HepG2 (cell line): Measurements from ENCODE around the gene SPTBN4. TPM values are rescaled to one million over a fixed set of nuclear protein-coding genes. Genes with fewer than 3 reads are reported as not detected.

Experiments
- ATF2 ChIP-seq: sonication (generic); formaldehyde crosslinking; IDR thresholded peaks from 2 replicates; pipeline ENCODE4 v1.4.0; 2020; ENCODE audit warnings: missing genetic modification reagents
- BCL6 ChIP-seq: IDR thresholded peaks from 2 replicates; pipeline ENCODE4 v1.6.1; 2016; ENCODE audit warnings: missing genetic modification reagents, missing compliant biosample characterization
- CBX5 ChIP-seq: sonication (generic); formaldehyde crosslinking; IDR thresholded peaks from 2 replicates; pipeline ENCODE4 v1.4.0; 2020; ENCODE audit warnings: missing genetic modification reagents, borderline replicate concordance
- CENPBD1 ChIP-seq: sonication (generic); formaldehyde crosslinking; IDR thresholded peaks from 2 replicates; pipeline ENCODE4 v1.8.0; 2022; ENCODE audit warnings: missing genetic modification reagents, low read depth, mild to moderate bottlenecking, borderline replicate concordance
- ELF1 ChIP-seq: sonication (generic); formaldehyde crosslinking; IDR thresholded peaks from 2 replicates; pipeline ENCODE4 v1.4.0; 2020; ENCODE audit warnings: missing genetic modification reagents
- ELK4 ChIP-seq: sonication (generic); formaldehyde crosslinking; IDR thresholded peaks from 2 replicates; pipeline ENCODE4 v1.9.0; 2021; ENCODE audit warnings: missing genetic modification reagents, borderline replicate concordance
- NFE2L2 ChIP-seq: fragments of 150-350 bp; IDR thresholded peaks from 2 replicates; pipeline ENCODE4 v1.6.1; 2014; ENCODE audit warnings: low read length
- PLSCR1 ChIP-seq: sonication (generic); formaldehyde crosslinking; IDR thresholded peaks from 2 replicates; pipeline ENCODE4 v1.5.0; 2020; ENCODE audit warnings: missing genetic modification reagents, mild to moderate bottlenecking, borderline replicate concordance
- SIN3B ChIP-seq: fragments of 150-350 bp; IDR thresholded peaks from 2 replicates; pipeline ENCODE4 v1.6.1; 2014; ENCODE audit warnings: low read length
- TCF7 ChIP-seq: sonication (generic); IDR thresholded peaks from 2 replicates; pipeline ENCODE4 v1.6.1; 2016; ENCODE audit warnings: antibody characterized with exemption, low read depth
- TP53 ChIP-seq: sonication (generic); formaldehyde crosslinking; conservative IDR thresholded peaks from 2 replicates; pipeline ENCODE4 v1.4.0; 2020; ENCODE audit warnings: missing genetic modification reagents
- ZBTB14 ChIP-seq: sonication (generic); formaldehyde crosslinking; IDR thresholded peaks from 2 replicates; pipeline ENCODE4 v1.4.0; 2020; ENCODE audit warnings: missing genetic modification reagents
- ZBTB46 ChIP-seq: sonication (generic); formaldehyde crosslinking; IDR thresholded peaks from 2 replicates; pipeline ENCODE4 v1.4.0; 2020; ENCODE audit warnings: mild to moderate bottlenecking, missing genetic modification reagents, borderline replicate concordance
- ZNF543 ChIP-seq: sonication (generic); formaldehyde crosslinking; IDR thresholded peaks from 2 replicates; pipeline ENCODE4 v1.4.0; 2020; ENCODE audit warnings: mild to moderate bottlenecking, missing genetic modification reagents
- ZNF574 ChIP-seq: sonication (generic); formaldehyde crosslinking; IDR thresholded peaks from 2 replicates; pipeline ENCODE4 v1.4.0; 2020; ENCODE audit warnings: missing genetic modification reagents
- ZNF577 ChIP-seq: sonication (generic); formaldehyde crosslinking; IDR thresholded peaks from 2 replicates; pipeline ENCODE4 v1.4.0; 2020; ENCODE audit warnings: mild to moderate bottlenecking, low read depth, missing genetic modification reagents, borderline replicate concordance
- ZNF660 ChIP-seq: sonication (generic); formaldehyde crosslinking; IDR thresholded peaks from 2 replicates; pipeline ENCODE4 v1.5.1; 2020; ENCODE audit warnings: mild to moderate bottlenecking, low read depth, missing genetic modification reagents, borderline replicate concordance
- polyA plus RNA-seq, 8 experiments: library from polyadenylated mRNA; depleted of rRNA in 3 of 8; stranded (reverse) in 7 of 8; unstranded in 1 of 8; fragments of >200 nt; fragmentation: Illumina TruSeq in 4 of 8; extraction: Trizol in 4 of 8; gene quantifications; 2 replicates each; pipeline versions ENCODE4 v1.2.1 to v1.2.3, GENCODE V29; 2011 to 2016; ENCODE audit warnings: low read depth in 4 of 8, missing spikeins in 1 of 8, mixed read lengths in 1 of 8; ENCODE audit not compliant: insufficient read depth in 1 of 8
- total RNA-seq, 5 experiments: library from RNA; depleted of rRNA; stranded (reverse); fragments of >200 nt; fragmentation: Illumina TruSeq; extraction: Trizol; gene quantifications; 2 replicates each; pipeline ENCODE4 v1.2.3, GENCODE V29; 2016; ENCODE audit warnings: low read depth in 1 of 5

Gene SPTBN4
- total and polyA plus RNA-seq, 2 of the 13 experiments (the other 11 are each of a cell fraction or from before 2014, with no cell fraction given) = 0.11 TPM

- no peak for TF ChIP-seq TP53
- TF ChIP-seq ELF1 (CRISPR knock-in tag) = peak; percentile 40; the same call in 1 of the 2 replicates
- TF ChIP-seq CENPBD1 (CRISPR knock-in tag) = no peak
- TF ChIP-seq ZNF543 (CRISPR knock-in tag) = no peak
- no peak for TF ChIP-seq ELK4 (CRISPR knock-in tag)
- TF ChIP-seq ZNF574 (CRISPR knock-in tag) = peak; percentile 84
- no peak for TF ChIP-seq TCF7
- TF ChIP-seq SIN3B = no peak
- no peak for TF ChIP-seq NFE2L2
- no peak for TF ChIP-seq ZBTB46 (CRISPR knock-in tag)
- TF ChIP-seq ZNF577 (CRISPR knock-in tag) = no peak
- TF ChIP-seq ZNF660 (CRISPR knock-in tag) = no peak
- TF ChIP-seq ATF2 = no peak
- TF ChIP-seq CBX5 = peak; percentile 20; the same call in 1 of the 2 replicates
- peak; percentile 40; the same call in 1 of the 2 replicates for TF ChIP-seq BCL6 (CRISPR knock-in tag)
- no peak for TF ChIP-seq PLSCR1 (CRISPR knock-in tag)
- no peak for TF ChIP-seq ZBTB14 (CRISPR knock-in tag)
These were observed 23.4 kb upstream of the SPTBN4 start (continued) for GRCh38 chr19:40443131-40443999.
